Testis (tissue), 2 donors: ENCODE measurements around the gene PLA2G2C.

Experiments
- CTCF ChIP-seq, 3 experiments: fragments of 450-650 bp in 2 of 3; fragments of 200-600 bp in 1 of 3; sonication (generic) in 1 of 3; IDR thresholded peaks; one replicate each; pipeline ENCODE4 v1.5.1; 2016 to 2019; ENCODE audit warnings: antibody characterized with exemption in 3 of 3, mild to moderate bottlenecking in 2 of 3, moderate library complexity in 1 of 3
- POLR2A ChIP-seq: fragments of 450-650 bp; IDR thresholded peaks from one replicate; pipeline ENCODE4 v1.6.1; 2017; ENCODE audit warnings: antibody characterized with exemption, mild to moderate bottlenecking, moderate library complexity

- TF ChIP-seq CTCF (IDR thresholded peaks at IDR 0.05) (no peak), POLR2A (no peak)
These were observed 47.3 kb downstream of the PLA2G2C start, which contains the start of gene PLA2G2F for GRCh38 chr1:20138961-20139550.
